ENCODE measurements around the gene WDR59.

GRCh38 chr16:74871608-74872007, 113.3 kb downstream of the WDR59 start:
- TF ChIP-seq CTCF (IDR thresholded peaks at IDR 0.05; ENCODE audit: low read depth, low read length), result no peak
- no peak for TF ChIP-seq MYC (IDR thresholded peaks at IDR 0.05; ENCODE audit: low read depth, low read length)
- no peak for TF ChIP-seq POLR2A (IDR thresholded peaks at IDR 0.05; ENCODE audit: extremely low read depth, insufficient read length)
- TF ChIP-seq MAX (IDR thresholded peaks at IDR 0.05; ENCODE audit: low read depth, low read length), result no peak

Data from NB4 (cell line).